HG03064 (cell line): Measurements from ENCODE around the gene MPIG6B.
"Not testable (repeated sequence)": the region's sequence is repeated elsewhere in the genome, so short reads cannot be mapped to it uniquely, and the experiment has no call there.

ENCODE experiments used
- ATAC-seq: cut with Tn5 transposase; IDR thresholded peaks from one replicate; pipeline ENCODE4 v1.9.1; 2021; ENCODE audit warnings: low read depth; ENCODE audit not compliant: unreplicated experiment

The MPIG6B gene

GRCh38 chr6:31700740-31701401 lies 22.3 kb upstream of the MPIG6B start:
- no peak for ATAC-seq

- ATAC-seq: no peak
Observed at GRCh38 chr6:31701666-31702404, 21.3 kb upstream of the MPIG6B start.

- ATAC-seq: no peak
Observed at GRCh38 chr6:31702405-31702818, 20.8 kb upstream of the MPIG6B start.

GRCh38 chr6:31702819-31703716 lies 20.1 kb upstream of the MPIG6B start, which contains the start of gene ABHD16A:
Gene ABHD16A (minus strand): TSS chr6:31703324. CDS start chr6:31703281, 43 bp downstream.
- ATAC-seq: peak; percentile 80

- no peak for ATAC-seq
Observed at GRCh38 chr6:31705931-31706330, 17.2 kb upstream of the MPIG6B start.

GRCh38 chr6:31706599-31706998 lies 16.6 kb upstream of the MPIG6B start, which contains the start of gene LY6G6F:
Gene LY6G6F (plus strand): TSS chr6:31706866. CDS start chr6:31706907, 41 bp downstream.
- ATAC-seq: no peak

- ATAC-seq: no peak
Observed at GRCh38 chr6:31707701-31708100, 15.5 kb upstream of the MPIG6B start.

GRCh38 chr6:31708224-31708623 lies 14.9 kb upstream of the MPIG6B start:
- no peak for ATAC-seq

- ATAC-seq: not testable (repeated sequence)
Observed at GRCh38 chr6:31709157-31709556, 14.0 kb upstream of the MPIG6B start.

GRCh38 chr6:31710523-31711219 lies 12.5 kb upstream of the MPIG6B start:
- ATAC-seq: no peak

- no peak for ATAC-seq
Observed at GRCh38 chr6:31711233-31711632, 11.9 kb upstream of the MPIG6B start.

- ATAC-seq: no peak
Observed at GRCh38 chr6:31712296-31712695, 10.9 kb upstream of the MPIG6B start.

GRCh38 chr6:31713465-31713864 lies 9.7 kb upstream of the MPIG6B start:
- ATAC-seq: no peak

GRCh38 chr6:31713991-31714684 lies 9.0 kb upstream of the MPIG6B start:
- no peak for ATAC-seq

GRCh38 chr6:31715022-31715958 lies 7.9 kb upstream of the MPIG6B start, which contains the start of gene LY6G6D:
Gene LY6G6D (plus strand): TSS chr6:31715348. CDS start chr6:31715356, 8 bp downstream.
- ATAC-seq: no peak

GRCh38 chr6:31717499-31718222 lies 5.5 kb upstream of the MPIG6B start:
- ATAC-seq: no peak

GRCh38 chr6:31718265-31718664 lies 4.9 kb upstream of the MPIG6B start:
- ATAC-seq: no peak

GRCh38 chr6:31719001-31719400 lies 4.2 kb upstream of the MPIG6B start:
- no peak for ATAC-seq
